ENCODE data around the gene DIP2A.
A peak's percentile ranks its signal among the peaks of the same experiment; 100 is the strongest.
"Not testable (repeated sequence)": the region's sequence is repeated elsewhere in the genome, so short reads cannot be mapped to it uniquely, and the experiment has no call there.

DIP2A gene

DNA sequence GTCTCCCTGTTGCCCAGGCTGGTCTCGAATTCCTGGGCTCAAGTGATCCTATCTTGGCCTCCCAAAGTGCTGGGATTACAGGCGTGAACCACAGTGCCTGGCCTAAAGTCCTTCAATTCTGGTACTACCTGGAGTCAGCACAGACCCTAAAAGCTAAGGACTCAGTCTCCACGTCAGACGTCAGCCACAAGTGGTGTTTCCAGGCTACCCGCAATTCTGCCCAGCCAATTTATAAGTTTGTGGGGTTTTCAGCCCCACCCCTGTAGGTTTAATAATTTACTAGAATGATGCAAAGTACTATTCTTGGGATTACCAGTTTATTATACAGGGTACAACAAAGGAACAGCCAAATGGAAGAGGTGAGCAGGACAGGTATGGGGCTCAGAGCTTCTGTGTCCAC is 10.6 kb upstream of the DIP2A start:
- no peak for DNase-seq (ENCODE audit: low spot score)

DNA sequence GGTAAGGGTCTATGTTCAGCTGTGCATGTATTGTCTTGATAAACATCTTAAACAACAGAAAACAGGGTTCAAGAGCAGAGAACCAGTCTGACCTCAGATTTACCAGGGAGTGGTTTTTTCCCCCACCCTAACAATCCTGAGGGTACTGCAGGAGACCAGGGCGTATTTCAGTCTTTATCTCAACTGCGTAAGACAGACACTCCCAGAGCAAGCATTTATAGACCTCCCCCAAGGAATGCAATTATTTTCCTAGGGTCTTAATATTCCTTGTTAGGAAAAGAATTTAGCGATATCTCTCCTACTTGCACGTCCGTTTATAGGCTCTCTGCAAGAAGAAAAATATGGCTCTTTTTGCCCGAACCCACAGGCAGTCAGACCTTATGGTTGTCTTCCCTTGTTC is 9.8 kb upstream of the DIP2A start:
- not testable (repeated sequence) for DNase-seq (ENCODE audit: low spot score)

DNA sequence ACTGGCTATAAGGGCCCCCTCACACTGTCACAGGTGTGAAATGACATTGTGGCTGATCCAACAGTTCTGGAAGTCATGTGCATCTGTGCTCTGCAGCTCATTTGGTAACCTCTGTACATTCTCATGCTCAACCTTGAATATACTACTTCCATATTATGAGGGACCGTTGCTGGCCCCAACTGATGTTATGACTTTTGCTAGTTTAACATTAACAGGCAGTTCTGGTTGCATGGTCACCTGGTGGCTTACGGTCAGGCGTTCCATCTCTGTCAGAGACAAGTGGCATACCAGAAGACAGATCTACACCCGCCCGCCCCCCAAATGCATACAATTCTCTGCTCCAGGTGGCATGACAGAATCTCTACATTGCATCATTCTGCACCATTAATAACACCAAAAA is 6.0 kb upstream of the DIP2A start:
- no peak for DNase-seq (ENCODE audit: low spot score)

DNA sequence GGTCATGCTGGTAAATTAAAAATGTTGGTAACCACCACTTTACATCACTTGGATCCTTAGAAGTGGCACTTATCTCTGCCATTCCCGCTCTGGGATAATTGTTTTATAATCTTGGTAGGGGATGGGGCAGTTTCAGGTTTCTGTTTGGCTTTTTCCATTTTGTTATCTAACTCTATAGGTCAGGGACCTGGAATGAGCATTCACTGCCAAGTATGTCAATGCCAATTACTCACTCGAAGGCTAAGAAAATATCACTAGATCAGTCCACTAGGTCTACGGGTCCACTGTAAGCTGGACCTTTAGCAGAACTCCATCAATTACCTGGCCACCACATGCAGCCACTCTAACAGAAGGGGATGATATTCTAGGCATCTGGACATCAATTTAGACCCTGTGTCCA is 4.5 kb upstream of the DIP2A start:
- no peak for DNase-seq (ENCODE audit: low spot score)

DNA sequence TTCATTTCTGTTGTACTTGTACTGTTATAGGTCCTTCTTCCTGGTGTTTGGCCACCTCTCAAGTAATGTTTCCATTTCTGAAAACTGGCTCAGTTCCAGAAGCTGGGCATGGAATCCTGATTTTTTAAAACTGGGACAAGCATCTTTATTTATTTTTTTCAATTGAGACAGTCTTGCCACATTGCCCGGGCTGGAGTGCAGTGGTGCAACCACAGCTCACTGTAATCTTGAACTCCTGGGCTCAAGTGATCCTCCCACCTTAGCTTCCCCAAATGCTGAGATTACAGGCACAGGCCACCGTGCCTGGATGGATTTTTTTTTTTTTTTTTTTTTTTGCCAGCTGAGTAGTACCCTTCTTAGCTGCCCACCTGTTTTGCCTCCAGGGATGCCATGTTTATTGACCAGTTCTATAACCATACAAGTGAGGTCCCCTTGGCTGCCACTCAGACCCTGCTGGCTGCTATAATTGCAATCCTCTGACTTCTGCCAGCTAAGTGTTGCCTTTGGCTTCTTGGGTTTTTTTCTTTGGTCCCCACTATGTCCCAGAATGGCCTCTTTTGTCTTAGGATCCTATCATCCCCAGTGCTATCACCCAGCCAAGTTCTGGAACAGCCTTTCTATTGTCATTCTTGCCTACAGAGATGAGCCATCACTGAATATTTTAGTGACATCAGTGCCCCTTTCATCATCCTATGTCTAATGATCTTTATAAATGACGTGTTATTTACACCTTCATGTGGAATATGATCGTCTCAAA is 3.9 kb upstream of the DIP2A start:
- no peak for DNase-seq (ENCODE audit: low spot score)

DNA sequence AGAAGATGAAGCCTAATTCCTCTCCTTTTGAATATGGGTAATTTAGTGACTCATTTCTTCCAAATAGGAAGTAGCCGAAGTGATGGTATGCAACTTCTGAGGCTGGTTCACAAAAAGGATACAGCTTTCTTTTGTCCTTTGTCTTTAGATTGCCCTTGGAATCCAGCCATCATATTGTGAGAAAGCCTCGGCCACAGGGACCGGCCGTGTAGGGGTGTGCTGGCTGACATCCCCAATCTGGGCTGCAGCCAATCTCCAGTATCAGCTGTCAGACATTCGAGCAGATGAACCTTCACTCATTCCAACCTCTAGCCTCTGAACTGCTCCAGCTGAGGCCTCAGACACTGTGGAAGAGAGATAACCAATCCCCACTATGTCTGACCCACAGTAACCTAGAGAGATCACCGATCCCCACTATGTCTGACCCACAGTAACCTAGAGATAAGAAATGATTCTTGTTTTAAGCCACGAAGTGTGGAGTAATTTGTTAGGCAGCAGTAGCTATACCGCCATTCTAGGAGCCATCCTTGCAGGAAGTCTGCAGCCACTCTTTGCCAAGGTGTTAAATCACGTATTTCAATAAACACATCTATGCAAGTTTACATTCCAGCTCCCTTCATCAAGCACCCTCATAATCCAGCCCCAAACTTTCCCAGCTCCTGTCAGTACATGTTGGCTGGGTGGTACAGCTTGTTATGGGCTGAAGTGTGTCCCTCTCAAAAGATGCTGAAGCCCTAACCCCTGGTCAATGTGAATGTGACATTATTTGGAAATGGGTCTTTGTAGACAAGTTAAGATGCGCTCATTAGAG is 2.9 kb upstream of the DIP2A start:
- DNase-seq (ENCODE audit: low spot score) = peak; percentile 61

DNA sequence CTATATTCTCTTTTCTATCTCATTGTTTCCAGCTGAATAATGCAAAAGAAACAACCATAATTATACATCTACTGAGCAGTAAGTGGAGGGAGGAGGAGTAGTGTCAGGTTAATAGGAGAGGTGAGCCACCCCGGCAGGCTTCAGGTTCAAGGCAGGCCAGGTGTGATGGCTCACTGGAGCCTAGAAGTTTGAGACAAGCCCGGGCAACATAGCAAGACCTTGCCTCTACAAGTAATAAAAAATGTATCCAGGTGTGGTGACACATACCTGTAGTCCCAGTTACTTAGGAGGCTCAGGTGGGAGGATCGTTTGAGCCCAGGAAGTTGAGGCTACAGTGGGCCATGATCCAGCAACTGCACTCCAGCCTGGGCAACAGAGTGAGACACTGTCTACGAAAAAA is 1.9 kb upstream of the DIP2A start:
- no peak for DNase-seq (ENCODE audit: low spot score)

DNA sequence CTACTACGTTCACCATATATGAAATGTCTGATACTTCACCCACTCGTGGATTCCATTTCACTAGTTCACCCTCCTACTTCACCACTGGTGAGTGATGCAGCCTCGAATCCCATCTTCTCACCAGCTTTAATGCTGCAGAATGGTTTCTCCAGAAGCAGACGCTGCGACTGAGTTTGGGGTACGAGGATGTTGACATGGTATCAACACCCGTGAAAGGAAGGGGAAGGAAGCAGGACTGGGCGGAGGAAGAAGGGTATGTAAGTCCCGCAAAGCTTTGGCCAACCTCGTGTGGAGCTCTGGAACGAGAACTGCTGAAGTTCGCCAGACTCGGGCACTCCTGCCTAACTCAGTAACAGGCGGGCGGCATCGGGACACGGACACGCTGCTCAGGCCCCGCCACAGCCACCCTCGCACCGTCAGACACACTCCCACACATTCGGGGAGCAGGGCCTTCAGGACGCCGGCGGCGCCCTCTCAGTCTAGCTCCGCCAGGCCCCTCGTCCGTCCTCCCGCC is 833 bp upstream of the DIP2A start:
- peak; percentile 29 for DNase-seq (ENCODE audit: low spot score)

DNA sequence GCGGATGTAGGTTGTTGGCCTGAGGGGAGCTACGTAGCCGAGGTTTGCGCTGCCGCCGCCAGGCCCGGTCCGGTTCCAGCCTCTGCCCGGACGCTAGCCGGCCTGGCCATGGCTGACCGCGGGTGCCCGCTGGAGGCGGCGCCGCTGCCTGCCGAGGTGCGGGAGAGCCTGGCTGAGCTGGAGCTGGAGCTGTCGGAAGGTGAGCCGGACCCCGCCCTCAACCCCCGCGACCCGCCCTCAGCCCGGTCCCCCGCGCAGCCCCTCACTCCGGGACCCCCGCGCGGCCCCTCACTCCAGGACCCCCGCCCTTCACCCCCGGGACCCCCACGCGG is 299 bp downstream of the DIP2A start:
- no peak for DNase-seq (ENCODE audit: low spot score)

DNA sequence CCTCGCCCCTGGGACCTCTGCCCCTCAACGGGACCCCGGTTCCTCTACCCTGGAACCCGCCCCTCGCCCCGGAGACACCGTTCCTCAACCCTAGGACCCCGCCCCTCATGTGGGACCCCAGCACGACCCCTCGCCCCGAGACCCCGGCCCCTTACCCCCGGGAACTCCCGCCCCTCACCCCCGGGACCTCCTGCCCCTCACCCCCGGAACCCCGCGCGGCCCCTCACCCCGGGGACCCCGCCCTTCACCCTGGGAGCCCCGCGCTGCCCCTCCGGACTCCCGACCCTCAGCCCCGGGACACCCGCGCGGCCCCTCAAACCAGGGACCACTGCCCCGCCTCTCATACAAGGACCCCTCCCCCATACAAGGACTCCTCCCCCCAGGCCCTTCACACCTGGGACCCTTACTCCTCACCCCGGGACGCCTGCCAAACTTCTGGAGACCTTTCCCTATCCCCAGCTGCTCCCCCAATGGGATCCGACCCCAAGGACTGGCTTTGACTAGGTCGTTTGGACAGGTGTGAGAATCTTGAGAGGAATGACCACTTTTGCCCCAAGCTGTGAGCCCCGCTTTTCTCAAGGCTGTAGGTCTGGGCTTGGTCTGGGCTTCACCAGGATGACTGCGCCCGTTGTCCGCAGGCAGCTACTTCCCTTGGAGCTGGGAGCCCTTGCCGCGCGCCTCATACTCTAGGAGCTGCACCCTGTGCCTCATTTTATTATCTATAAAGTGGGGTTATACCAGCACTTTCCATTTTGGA is 843 bp downstream of the DIP2A start:
- peak; percentile 56 for DNase-seq (ENCODE audit: low spot score)

DNA sequence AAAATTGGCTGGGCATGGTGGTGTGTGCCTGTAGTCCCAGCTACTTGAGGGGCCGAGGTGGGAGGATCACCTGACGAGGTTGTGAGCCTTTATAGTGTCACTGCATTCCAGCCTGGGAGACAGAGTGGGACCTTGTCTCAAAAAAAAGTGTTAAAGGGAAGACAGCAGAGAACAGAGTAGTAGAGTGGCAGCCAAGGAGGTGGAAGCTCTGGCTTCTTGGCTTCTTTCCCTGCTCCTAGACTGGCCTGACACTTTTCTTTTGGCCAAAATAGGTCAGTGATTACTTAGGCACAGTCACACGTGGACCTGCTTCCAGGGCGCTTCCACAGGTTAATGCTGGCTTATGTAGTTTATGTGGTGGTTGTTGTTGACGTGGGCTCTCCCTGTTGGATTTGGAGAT is 3.2 kb downstream of the DIP2A start:
- no peak for DNase-seq (ENCODE audit: low spot score)

DNA sequence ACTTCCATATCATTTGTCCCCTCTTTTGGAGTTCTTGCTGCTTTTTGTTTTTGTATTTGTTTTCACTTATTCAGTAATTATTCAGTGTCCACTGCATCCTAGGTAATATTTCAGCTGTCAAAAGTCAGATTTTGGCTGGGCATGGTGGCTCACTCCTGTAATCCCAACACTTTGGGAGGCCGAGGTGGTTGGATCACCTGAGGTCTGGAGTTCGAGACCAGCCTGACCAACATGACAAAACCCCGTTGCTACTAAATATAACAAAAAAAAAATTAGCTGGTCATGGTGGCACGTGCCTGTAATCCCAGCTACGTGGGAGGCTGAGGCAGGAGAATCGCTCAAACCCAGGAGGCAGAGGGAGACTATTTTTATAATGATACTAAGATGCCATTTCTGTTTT is 6.5 kb downstream of the DIP2A start:
- DNase-seq (ENCODE audit: low spot score) = not testable (repeated sequence)

DNA sequence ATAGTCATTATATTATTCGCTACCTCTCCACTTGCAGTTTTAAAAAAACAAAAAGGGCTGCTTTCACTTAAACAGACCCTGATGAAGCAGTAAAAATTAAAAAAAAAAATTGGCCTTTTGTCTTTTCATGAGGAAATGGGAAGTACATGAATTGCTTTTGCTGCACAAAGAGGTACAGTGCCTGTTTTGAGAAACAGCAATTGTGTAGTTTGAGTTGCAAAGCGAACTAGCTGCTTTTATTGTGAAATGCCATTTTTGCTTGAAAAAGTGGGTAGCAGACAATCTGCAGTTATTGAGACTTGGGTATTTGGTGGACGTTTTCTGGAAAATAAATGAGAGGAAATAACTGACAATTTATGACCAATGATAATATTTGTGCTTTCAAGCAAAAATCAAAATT is 7.0 kb downstream of the DIP2A start:
- DNase-seq (ENCODE audit: low spot score) = no peak

DNA sequence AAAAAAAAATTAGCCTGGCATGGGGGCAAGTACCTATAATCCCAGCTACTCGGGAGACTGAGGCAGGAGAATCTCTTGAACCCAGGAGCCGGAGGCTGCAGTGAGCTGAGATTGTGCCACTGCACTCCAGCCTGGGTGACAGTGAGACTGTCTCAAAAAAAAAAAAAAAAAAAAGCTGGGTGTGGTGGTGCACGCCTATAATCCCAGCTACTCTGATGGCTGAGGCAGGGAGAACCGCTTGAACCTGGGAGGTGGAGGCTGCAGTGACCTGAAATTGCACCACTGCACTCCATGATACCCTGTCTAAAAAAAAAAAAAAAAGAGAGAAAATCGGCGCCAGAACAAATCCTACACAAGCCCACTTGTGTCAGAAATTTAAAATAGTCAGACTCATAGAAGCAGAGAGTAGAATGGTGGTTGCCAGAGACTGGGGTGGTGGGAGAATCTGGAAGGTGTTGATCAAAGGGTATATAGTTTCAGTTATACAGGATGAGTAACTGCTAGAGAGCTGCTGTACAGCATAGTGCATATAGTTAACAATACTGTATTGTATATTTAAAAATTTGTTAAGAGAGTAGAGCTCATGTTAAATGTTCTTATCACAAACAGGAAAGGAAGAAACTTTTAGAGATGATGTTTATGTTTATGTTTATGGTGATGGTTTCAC is 9.6 kb downstream of the DIP2A start:
- no peak for DNase-seq (ENCODE audit: low spot score)

DNA sequence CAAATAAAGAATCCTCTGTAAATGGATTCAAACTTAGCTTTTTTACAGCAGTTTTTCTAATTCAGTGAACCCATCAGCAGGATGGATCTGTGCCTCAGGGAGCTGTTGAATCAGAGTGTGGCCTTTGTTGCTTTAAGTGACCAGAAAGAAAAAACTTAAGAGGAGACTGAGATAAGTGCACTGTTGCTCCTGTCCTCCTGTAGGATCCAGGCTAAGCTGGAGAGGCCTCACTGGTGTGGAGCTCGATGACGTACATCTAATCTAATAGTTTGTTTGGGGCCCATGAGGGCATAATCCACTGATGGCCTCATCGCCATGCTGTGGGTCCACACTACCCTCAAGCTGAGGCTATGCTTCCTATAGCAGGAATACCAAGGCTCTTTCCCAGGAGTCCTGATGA is 10.6 kb downstream of the DIP2A start:
- no peak for DNase-seq (ENCODE audit: low spot score)

DNA sequence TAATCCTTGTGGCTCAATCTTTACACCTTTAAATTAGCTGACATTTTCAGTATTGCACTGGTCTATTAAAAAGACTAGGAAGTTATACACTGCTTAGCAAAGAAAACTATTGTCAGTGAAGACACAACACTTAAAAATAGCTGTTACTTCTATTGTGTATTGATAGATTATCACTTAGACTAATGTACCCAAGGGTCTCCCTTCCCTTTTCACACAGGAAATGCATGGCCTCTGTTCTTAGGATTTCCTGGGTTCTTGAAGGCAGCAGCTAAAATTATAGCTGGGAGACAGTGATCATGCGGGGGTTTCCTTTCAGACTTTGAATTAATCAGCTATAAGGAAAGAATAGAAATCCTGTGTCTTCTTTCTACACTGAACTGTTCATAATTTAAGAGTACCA is 12.8 kb downstream of the DIP2A start:
- DNase-seq (ENCODE audit: low spot score) = no peak

DNA sequence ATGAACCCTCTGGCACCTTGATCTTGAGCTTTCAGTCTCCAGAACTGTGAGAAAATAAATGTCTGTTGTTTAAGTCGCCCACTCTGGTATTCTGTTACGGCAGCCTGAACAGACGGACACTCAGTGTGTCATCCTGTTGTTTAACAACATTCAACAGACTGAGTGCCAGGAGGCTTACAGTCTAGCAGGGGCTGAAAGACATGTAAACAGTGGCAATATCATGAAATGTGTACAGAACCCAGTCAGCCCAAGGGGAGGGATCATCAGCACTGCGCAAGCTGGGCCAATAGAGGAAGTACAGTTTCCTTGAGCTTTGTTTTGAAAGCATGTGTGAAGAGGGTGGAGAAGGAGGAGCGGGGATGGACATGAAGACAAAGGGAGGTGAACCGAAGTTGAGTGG is 13.6 kb downstream of the DIP2A start:
- no peak for DNase-seq (ENCODE audit: low spot score)

DNA sequence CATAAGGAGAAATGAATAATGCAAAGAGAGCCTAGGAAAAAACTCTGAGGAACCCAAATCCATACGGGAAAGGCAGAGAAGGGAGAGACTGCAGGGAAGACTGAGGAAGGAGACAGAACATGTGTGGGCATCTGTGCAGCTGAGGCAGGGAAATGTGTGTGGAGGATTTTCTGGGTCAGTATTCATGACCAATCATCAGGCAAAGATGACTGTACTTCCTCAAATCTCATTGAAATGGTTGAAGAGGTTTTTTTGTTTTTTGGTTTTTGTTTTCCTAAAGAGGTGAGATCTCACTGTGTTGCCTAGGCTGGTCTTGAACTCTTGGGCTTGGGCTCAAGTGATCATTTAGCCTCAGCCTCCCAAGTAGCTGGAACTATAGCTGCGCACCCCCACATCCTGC is 15.7 kb downstream of the DIP2A start:
- DNase-seq (ENCODE audit: low spot score) = no peak

DNA sequence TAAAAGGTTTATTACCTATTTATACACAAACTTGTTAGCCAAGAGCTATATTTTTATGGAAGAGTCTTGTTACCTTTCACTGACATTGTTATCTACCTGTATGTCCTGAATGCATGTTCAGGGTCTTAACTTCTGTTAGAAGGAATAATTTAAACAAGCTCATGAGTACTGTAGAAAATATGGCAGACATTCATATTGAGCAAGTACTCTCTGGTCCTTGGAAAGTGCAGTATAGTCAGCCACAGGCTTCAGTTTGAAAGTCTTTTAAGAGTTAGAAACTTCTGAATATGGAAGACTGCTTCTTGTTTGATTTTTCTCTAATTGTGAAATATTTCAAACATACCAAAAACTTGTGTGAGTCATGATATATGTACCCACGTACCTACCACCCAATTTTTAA is 16.6 kb downstream of the DIP2A start:
- DNase-seq (ENCODE audit: low spot score) = no peak

DNA sequence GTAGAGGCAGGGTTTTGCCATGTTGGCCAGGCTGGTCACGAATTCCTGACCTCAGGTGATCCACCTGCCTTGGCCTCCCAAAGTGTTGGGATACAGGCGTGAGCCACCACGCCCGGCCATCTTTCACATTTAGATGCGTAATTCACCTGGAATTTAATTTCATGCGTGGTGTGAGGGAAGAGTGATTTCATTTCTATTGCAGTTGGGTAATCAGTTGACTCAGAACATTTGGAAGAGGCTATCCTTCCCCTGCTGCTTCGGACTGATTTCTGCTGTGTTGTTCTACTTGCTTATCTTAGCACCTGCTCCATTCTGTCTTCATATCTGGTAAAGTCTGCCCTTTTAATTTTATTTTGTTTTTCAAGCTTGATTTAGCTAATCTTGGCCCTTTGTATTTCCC is 19.1 kb downstream of the DIP2A start:
- DNase-seq (ENCODE audit: low spot score) = no peak

DNA sequence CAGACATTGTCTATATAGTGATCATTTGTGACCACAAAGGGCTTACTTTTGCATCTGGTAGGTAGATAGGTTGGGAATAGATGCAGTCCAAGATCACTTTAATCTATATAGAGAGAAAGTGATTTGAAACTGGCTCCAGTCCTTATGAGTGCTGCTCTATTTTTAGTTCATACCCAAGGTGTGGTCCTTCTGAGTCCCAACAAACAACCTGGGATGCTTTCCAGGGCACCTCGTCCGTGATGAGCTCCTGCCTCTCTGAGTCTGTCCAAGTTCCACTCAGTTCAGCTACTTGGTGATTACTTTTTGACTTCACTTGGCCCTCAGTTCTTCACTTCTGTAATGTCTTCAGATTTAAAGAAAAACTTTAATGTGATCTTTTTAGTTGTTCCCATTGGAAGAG is 20.2 kb downstream of the DIP2A start:
- no peak for DNase-seq (ENCODE audit: low spot score)

DNA sequence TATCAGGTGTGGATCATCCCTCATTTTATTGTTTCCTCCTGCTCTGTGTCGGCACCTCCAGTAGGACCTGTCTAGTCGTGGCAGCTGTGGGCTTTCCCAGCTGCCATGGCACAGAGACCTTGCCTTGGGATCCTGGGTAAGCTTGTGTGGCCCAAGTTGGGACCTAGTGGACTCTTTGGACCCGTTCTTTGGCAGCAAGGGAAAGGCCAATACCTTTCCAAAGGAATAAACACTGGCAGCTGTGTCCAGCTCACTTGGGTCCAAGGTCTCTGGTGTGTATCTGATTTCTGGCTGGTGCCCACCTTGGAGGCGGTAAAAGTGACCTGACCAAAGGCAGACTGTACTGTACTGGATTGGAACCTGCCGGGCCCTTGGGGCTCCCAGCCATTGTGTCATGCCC is 21.8 kb downstream of the DIP2A start:
- DNase-seq (ENCODE audit: low spot score) = no peak

Measured in AG08395 (cell line).